ENCODE data around the gene SIGLEC7. TPM values are rescaled to one million over a fixed set of nuclear protein-coding genes. Genes with fewer than 3 reads are reported as not detected.

Gene SIGLEC7
- total and polyA plus RNA-seq, 7 donors, result 1.1 to 8.3 (median 2.5) TPM

- no peak for TF ChIP-seq POLR2AphosphoS5 (IDR thresholded peaks at IDR 0.05)
- TF ChIP-seq EP300 (IDR thresholded peaks at IDR 0.05), result no peak
- no peak for TF ChIP-seq CTCF (IDR thresholded peaks at IDR 0.05)
- no peak for TF ChIP-seq POLR2A (IDR thresholded peaks at IDR 0.05)
- no peaks in the 10 kb centered on the region for H3K4me1 ChIP-seq
- WGBS, 2 donors, result 72 to 74% methylated on average over 31 of the region's 31 CpGs
- no peak for DNase-seq
- no peak overlapping the region for H3K4me3 ChIP-seq
- H3K9me3 ChIP-seq, result no peaks in the 10 kb centered on the region
- H3K27ac ChIP-seq, result no peak overlapping the region
- peaks cover 0 to 25% (median 18%) of the 10 kb centered on the region in 3 donors for H3K27me3 ChIP-seq
- intact Hi-C loops (cut with DNase I), result no loop called here
- H3K36me3 ChIP-seq, result no peaks in the 10 kb centered on the region
These were observed 39.9 kb downstream of the SIGLEC7 start for GRCh38 chr19:51181913-51182419.

GRCh38 chr19:51183629-51184028 is 41.5 kb downstream of the SIGLEC7 start:
- H3K4me3 ChIP-seq, result no peak overlapping the region
- H3K27ac ChIP-seq, result no peak overlapping the region
- 76% methylated on average over 8 of the region's 8 CpGs for WGBS, 2 donors
- peaks cover 0 to 25% (median 18%) of the 10 kb centered on the region in 3 donors for H3K27me3 ChIP-seq
- H3K36me3 ChIP-seq, result no peaks in the 10 kb centered on the region
- no peak for DNase-seq
- TF ChIP-seq POLR2A (IDR thresholded peaks at IDR 0.05) (no peak), CTCF (IDR thresholded peaks at IDR 0.05) (no peak), POLR2AphosphoS5 (IDR thresholded peaks at IDR 0.05) (no peak), EP300 (IDR thresholded peaks at IDR 0.05) (no peak)
- intact Hi-C loops (cut with DNase I), result no loop called here
- no peaks in the 10 kb centered on the region for H3K4me1 ChIP-seq
- no peaks in the 10 kb centered on the region for H3K9me3 ChIP-seq

DNA sequence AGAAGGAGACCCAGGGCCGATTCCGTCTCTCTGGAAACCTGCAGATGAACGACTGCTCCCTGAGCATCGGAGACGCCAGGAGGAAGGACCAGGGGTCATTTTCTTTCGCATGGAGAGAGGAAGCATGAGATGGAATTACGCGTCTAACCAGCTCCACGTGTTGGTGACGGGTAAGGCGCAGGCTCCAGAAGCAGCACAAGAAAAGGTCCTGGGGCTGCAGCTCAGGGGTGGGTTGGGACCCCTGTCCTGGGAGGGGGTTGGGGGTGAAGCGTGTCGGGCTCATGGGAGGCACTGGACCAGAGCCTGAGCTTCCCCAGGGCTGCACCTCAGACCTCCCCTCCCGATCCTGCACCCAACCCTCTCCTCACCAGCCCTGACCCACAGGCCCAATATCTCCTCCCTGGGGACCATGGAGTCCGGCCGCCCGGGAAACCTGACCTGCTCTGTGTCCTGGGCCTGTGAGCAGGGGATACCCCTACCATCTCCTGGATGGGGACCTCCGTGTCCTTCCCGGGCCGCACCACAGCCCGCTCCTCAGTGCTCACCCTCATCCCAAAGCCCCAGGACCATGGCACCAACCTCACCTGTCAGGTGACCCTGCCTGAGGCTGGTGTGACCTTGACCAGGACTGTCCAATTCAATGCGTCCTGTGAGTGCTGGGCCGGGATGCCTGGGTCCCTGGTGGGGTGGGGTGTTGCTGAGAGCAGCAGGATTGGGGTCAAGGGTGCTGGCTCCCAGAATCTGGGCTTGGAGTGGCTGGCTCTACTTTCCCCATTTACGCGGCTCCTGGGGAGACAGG is 43.2 kb downstream of the SIGLEC7 start:
- H3K27me3 ChIP-seq, result peaks cover 0 to 25% (median 18%) of the 10 kb centered on the region in 3 donors
- H3K27ac ChIP-seq, result no peak overlapping the region
- no peaks in the 10 kb centered on the region for H3K9me3 ChIP-seq
- TF ChIP-seq EP300 (IDR thresholded peaks at IDR 0.05), result no peak
- no peak for TF ChIP-seq CTCF (IDR thresholded peaks at IDR 0.05)
- no peak for TF ChIP-seq POLR2A (IDR thresholded peaks at IDR 0.05)
- TF ChIP-seq POLR2AphosphoS5 (IDR thresholded peaks at IDR 0.05), result no peak
- 79 to 89% methylated on average over 25 of the region's 25 CpGs for WGBS, 2 donors
- no peaks in the 10 kb centered on the region for H3K4me1 ChIP-seq
- no peak overlapping the region for H3K4me3 ChIP-seq
- intact Hi-C loops (cut with DNase I), result no loop called here
- DNase-seq, result no peak
- H3K36me3 ChIP-seq, result no peaks in the 10 kb centered on the region

- TF ChIP-seq POLR2A (IDR thresholded peaks at IDR 0.05) (no peak), POLR2AphosphoS5 (IDR thresholded peaks at IDR 0.05) (no peak), CTCF (IDR thresholded peaks at IDR 0.05) (no peak)
- no peaks in the 10 kb centered on the region for H3K36me3 ChIP-seq
- H3K9me3 ChIP-seq, result no peaks in the 10 kb centered on the region
- H3K4me3 ChIP-seq, result no peak overlapping the region
- no peaks in the 10 kb centered on the region for H3K4me1 ChIP-seq
- H3K27me3 ChIP-seq, result peaks cover 0 to 25% (median 18%) of the 10 kb centered on the region in 3 donors
- H3K27ac ChIP-seq, result no peak overlapping the region
- intact Hi-C loops (cut with DNase I), result no loop called here
- WGBS, 2 donors, result 78 to 87% methylated on average over 5 of the region's 5 CpGs
- DNase-seq, result no peak
These were observed 43.7 kb downstream of the SIGLEC7 start for GRCh38 chr19:51185868-51186215.
